Measurements from ENCODE around the gene PGAM2. TPM values are rescaled to one million over a fixed set of nuclear protein-coding genes. Genes with fewer than 3 reads are reported as not detected.

The PGAM2 gene
- total RNA-seq, 1 experiment from 2014 or later = 8.7 TPM

DNA sequence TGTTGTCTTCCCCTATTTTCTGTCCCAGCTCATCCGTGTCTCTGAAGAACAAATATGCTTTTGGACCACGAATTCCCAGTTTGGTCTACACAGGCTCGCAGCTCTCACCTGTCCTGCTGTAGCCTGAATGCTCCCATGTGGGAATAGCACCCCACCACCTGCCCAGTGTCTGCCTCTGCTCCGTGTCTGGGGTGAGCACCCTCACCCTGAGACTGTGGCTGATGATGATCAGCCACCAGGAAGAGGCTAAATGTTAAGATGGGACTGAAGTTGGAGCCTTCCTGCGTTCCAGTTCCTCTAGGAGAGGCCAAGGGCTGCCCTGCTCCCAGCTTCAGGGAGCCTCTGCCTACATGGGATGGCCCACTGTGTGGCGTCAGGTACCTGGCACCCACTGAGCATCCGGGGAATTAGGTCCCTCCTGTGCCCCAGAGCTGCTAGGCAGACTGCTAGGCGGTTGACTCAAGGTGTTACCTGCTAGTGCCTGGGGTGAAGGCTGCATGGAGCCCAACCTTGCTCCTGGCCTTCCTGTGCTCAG, 3.7 kb downstream of the PGAM2 start:
- no peak overlapping the region for H3K56ac ChIP-seq (ENCODE audit: insufficient read length, low read depth, low read length)
- H3K23me2 ChIP-seq (ENCODE audit: insufficient read length, low read depth, low read length, poor library complexity, severe bottlenecking) = no peaks in the 10 kb centered on the region
- no peak for DNase-seq
- H3K4me1 ChIP-seq (ENCODE audit: insufficient read depth, low read length) = peaks cover 10% of the 10 kb centered on the region; the same call in 1 of the 2 replicates
- no peaks in the 10 kb centered on the region for H3K27me3 ChIP-seq (ENCODE audit: insufficient read depth, low read length)
- TF ChIP-seq, protein P1, sequence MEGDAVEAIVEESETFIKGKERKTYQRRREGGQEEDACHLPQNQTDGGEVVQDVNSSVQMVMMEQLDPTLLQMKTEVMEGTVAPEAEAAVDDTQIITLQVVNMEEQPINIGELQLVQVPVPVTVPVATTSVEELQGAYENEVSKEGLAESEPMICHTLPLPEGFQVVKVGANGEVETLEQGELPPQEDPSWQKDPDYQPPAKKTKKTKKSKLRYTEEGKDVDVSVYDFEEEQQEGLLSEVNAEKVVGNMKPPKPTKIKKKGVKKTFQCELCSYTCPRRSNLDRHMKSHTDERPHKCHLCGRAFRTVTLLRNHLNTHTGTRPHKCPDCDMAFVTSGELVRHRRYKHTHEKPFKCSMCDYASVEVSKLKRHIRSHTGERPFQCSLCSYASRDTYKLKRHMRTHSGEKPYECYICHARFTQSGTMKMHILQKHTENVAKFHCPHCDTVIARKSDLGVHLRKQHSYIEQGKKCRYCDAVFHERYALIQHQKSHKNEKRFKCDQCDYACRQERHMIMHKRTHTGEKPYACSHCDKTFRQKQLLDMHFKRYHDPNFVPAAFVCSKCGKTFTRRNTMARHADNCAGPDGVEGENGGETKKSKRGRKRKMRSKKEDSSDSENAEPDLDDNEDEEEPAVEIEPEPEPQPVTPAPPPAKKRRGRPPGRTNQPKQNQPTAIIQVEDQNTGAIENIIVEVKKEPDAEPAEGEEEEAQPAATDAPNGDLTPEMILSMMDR (conservative IDR thresholded peaks at IDR 0.05) = no peak
- Mint-ChIP-seq H3K4me3 (no peak overlapping the region), H3K4me1 (peaks cover 30 to 33% of the 10 kb centered on the region in 2 experiments), H3K27me3 (ENCODE audit: low read depth) (peaks cover 7% of the 10 kb centered on the region), H3K36me3 (ENCODE audit: insufficient read depth in 1 of 3, low read depth in 3 of 3) (peaks cover 14 to 47% (median 30%) of the 10 kb centered on the region in 3 experiments; a peak in 6 of 7 replicates), H3K9me3 (no peaks in the 10 kb centered on the region; a peak in 2 of 5 replicates), H3K27ac (no peak overlapping the region; a peak in 1 of 7 replicates)
- H4K20me1 ChIP-seq (ENCODE audit: control insufficient read depth, insufficient read depth, insufficient read length) = no peaks in the 10 kb centered on the region
- no peak overlapping the region for H3K14ac ChIP-seq (ENCODE audit: insufficient read depth, low read length)
- H2BK5ac ChIP-seq (ENCODE audit: insufficient read length, low read length) = no peak overlapping the region
- no peak overlapping the region for H2BK120ac ChIP-seq (ENCODE audit: low read depth, low read length, poor library complexity, severe bottlenecking)
- no peak overlapping the region for H3K9ac ChIP-seq (ENCODE audit: extremely low read depth, insufficient read length, low read length)
- H2BK20ac ChIP-seq (ENCODE audit: low read depth, low read length, poor library complexity, severe bottlenecking) = no peak overlapping the region
- no peak overlapping the region for H2BK12ac ChIP-seq (ENCODE audit: insufficient read length, low read depth, low read length)
- no peak overlapping the region for H4K91ac ChIP-seq (ENCODE audit: insufficient read length, low read depth, low read length)
- no peak overlapping the region for H2AFZ ChIP-seq (ENCODE audit: low read length)
- no peaks in the 10 kb centered on the region for H3K79me2 ChIP-seq (ENCODE audit: insufficient read depth, low read length)
- no peaks in the 10 kb centered on the region for H3K9me3 ChIP-seq (ENCODE audit: control insufficient read depth, low read depth, low read length)
- no peak overlapping the region for H3K4ac ChIP-seq (ENCODE audit: low read depth, low read length)
- H3K23ac ChIP-seq (ENCODE audit: insufficient read length, low read depth, low read length) = no peak overlapping the region
- H3T11ph ChIP-seq (ENCODE audit: low read length) = no peak overlapping the region
- no peak overlapping the region for H2BK15ac ChIP-seq (ENCODE audit: low read depth, low read length)
- H3K18ac ChIP-seq (ENCODE audit: insufficient read length, low read depth, low read length) = no peak overlapping the region
- no peak overlapping the region for H2AK5ac ChIP-seq (ENCODE audit: insufficient read length, low read length)
- no peak overlapping the region for H4K8ac ChIP-seq (replicated peaks; ENCODE audit: insufficient read length, low read depth, low read length)
- H3K27ac ChIP-seq (ENCODE audit: insufficient read length, low read depth, low read length) = no peak overlapping the region
- no peak overlapping the region for H4K5ac ChIP-seq (ENCODE audit: insufficient read length, low read depth, low read length)
- no peaks in the 10 kb centered on the region for H3K79me1 ChIP-seq (ENCODE audit: insufficient read depth, low read depth, low read length, poor library complexity, severe bottlenecking)
- no CpG with 5 or more reads among the region's 8 CpGs for WGBS (ENCODE audit: extremely low coverage, insufficient read length, low lambda C conversion rate)
- no peak overlapping the region for H3K4me2 ChIP-seq (ENCODE audit: insufficient read depth, insufficient read length, low read length)

Data from H9 (cell line).